Measurements from ENCODE around the gene FAM163B.

- TF ChIP-seq ZNF214 (tag by site-specific recombination; IDR thresholded peaks at IDR 0.05; ENCODE audit: borderline replicate concordance) = no peak
- TF ChIP-seq CTCF (tag by site-specific recombination; IDR thresholded peaks at IDR 0.05) = no peak
- no peak for TF ChIP-seq ZNF692 (tag by site-specific recombination; IDR thresholded peaks at IDR 0.05)
- TF ChIP-seq ZNF549 (tag by site-specific recombination; IDR thresholded peaks at IDR 0.05) = no peak
- no peak for TF ChIP-seq TRIM28 (IDR thresholded peaks at IDR 0.05; ENCODE audit: borderline replicate concordance, low read length)
- no peak for TF ChIP-seq ZNF510 (tag by site-specific recombination; IDR thresholded peaks at IDR 0.05; ENCODE audit: insufficient replicate concordance)
- no peak for TF ChIP-seq GLI4 (tag by site-specific recombination; IDR thresholded peaks at IDR 0.05)
- no peak for TF ChIP-seq ZNF707 (tag by site-specific recombination; IDR thresholded peaks at IDR 0.05)
- TF ChIP-seq ZBTB26 (tag by site-specific recombination; optimal IDR thresholded peaks at IDR 0.05) = no peak
- TF ChIP-seq ZNF423 (tag by site-specific recombination; IDR thresholded peaks at IDR 0.05) = no peak
- TF ChIP-seq ZNF501 (tag by site-specific recombination; IDR thresholded peaks at IDR 0.05) = no peak
- TF ChIP-seq SCRT1 (tag by site-specific recombination; IDR thresholded peaks at IDR 0.05; ENCODE audit: borderline replicate concordance) = no peak
- no peak for TF ChIP-seq OSR2 (tag by site-specific recombination; IDR thresholded peaks at IDR 0.05)
Observed at GRCh38 chr9:133638076-133638475, 28.9 kb upstream of the FAM163B start.
